IMR-90 (cell line): ENCODE data around the gene CANT1. TPM values are rescaled to one million over a fixed set of nuclear protein-coding genes. Genes with fewer than 3 reads are reported as not detected.
A peak's percentile ranks its signal among the peaks of the same experiment; 100 is the strongest.

ENCODE experiments used
- ATAC-seq: fragments of 200-7000 bp; cut with Tn5 transposase; 2 replicates; pipeline ENCODE4 v1.9.1; 2020; ENCODE audit warnings: low read depth, mild to moderate bottlenecking, moderate library complexity
- BruUV-seq: library from RNA; stranded (reverse); fragments of 400-500 nt; replicated peaks from 2 replicates; lab custom pipeline; 2021; lab: Mats Ljungman, UMichigan
- CTCF ChIA-PET: fragments of 300-600 bp; formaldehyde crosslinking; extraction: SDS; loops from one replicate; lab custom pipeline; 2021; ENCODE audit warnings: antibody characterized with exemption; lab: Yijun Ruan, JAX
- POLR2A ChIA-PET: fragments of 300-600 bp; sonication (Branson Sonifier 250); formaldehyde crosslinking; loops from one replicate; lab custom pipeline; 2022; ENCODE audit warnings: antibody characterized with exemption; ENCODE audit not compliant: unreplicated experiment; lab: Charles Lee
- DNase-seq: peaks from one replicate; pipeline ENCODE4 v3.0.0; 2013
- H2AFZ ChIP-seq: replicated peaks from 2 replicates; pipeline ENCODE3; 2013; ENCODE audit warnings: low read length, mild to moderate bottlenecking; ENCODE audit not compliant: poor library complexity
- H2AK5ac ChIP-seq: 2 replicates; pipeline ENCODE4 v1.6.1; 2013; ENCODE audit warnings: low read depth, low read length, inconsistent platforms
- H2AK9ac ChIP-seq: replicated peaks from 2 replicates; pipeline ENCODE3; 2013; ENCODE audit warnings: mild to moderate bottlenecking, low read depth, low read length, moderate library complexity; ENCODE audit not compliant: poor library complexity
- H2BK120ac ChIP-seq: 2 replicates; pipeline ENCODE4 v1.6.1; 2013; ENCODE audit warnings: low read depth, low read length, inconsistent platforms
- H2BK15ac ChIP-seq: 3 replicates; pipeline ENCODE4 v1.6.1; 2013; ENCODE audit warnings: low read depth, low read length, inconsistent platforms
- H2BK20ac ChIP-seq: 2 replicates; pipeline ENCODE4 v1.6.1; 2013; ENCODE audit warnings: low read depth, mild to moderate bottlenecking, inconsistent platforms, low read length, moderate library complexity
- H2BK5ac ChIP-seq: 2 replicates; pipeline ENCODE4 v1.6.1; 2013; ENCODE audit warnings: mild to moderate bottlenecking, low read depth, low read length, inconsistent platforms; ENCODE audit not compliant: poor library complexity, severe bottlenecking
- H3K14ac ChIP-seq: replicated peaks from 2 replicates; pipeline ENCODE4 v1.6.1; 2013; ENCODE audit warnings: low read depth, low read length, inconsistent platforms
- H3K18ac ChIP-seq: 2 replicates; pipeline ENCODE4 v1.6.1; 2013; ENCODE audit warnings: low read depth, low read length, control low read depth
- H3K23ac ChIP-seq: 2 replicates; pipeline ENCODE4 v1.6.1; 2013; ENCODE audit warnings: low read depth, low read length, inconsistent platforms
- H3K27ac ChIP-seq: 2 replicates; pipeline ENCODE4 v1.5.1; 2013; ENCODE audit warnings: mild to moderate bottlenecking, control low read depth, low read length; ENCODE audit not compliant: insufficient read depth
- H3K27me3 ChIP-seq: 2 replicates; pipeline ENCODE4 v1.6.1; 2013; ENCODE audit warnings: low read length; ENCODE audit not compliant: control insufficient read depth, insufficient read depth
- H3K36me3 ChIP-seq: 2 replicates; pipeline ENCODE4 v1.6.1; 2013; ENCODE audit warnings: low read length, mixed read lengths; ENCODE audit not compliant: control insufficient read depth, insufficient read depth
- H3K4ac ChIP-seq: 2 replicates; pipeline ENCODE4 v1.6.1; 2013; ENCODE audit warnings: low read depth, low read length, inconsistent platforms
- H3K4me1 ChIP-seq: 2 replicates; pipeline ENCODE4 v1.6.1; 2013; ENCODE audit warnings: low read length, mixed read lengths; ENCODE audit not compliant: control insufficient read depth, insufficient read depth
- H3K4me2 ChIP-seq: 2 replicates; pipeline ENCODE4 v1.6.1; 2013; ENCODE audit warnings: low read depth, mild to moderate bottlenecking, control low read depth, low read length, moderate library complexity
- H3K4me3 ChIP-seq: 2 replicates; pipeline ENCODE4 v1.5.1; 2013; ENCODE audit warnings: low read depth, mild to moderate bottlenecking, control low read depth, low read length, moderate library complexity; ENCODE audit not compliant: insufficient read depth
- H3K56ac ChIP-seq: 2 replicates; pipeline ENCODE4 v1.6.1; 2013; ENCODE audit warnings: low read length, inconsistent platforms; ENCODE audit not compliant: insufficient read depth; ENCODE audit errors: extremely low read depth
- H3K79me1 ChIP-seq, 2 experiments: 2 replicates each; pipeline ENCODE4 v1.6.1; 2013; ENCODE audit warnings: low read length in 2 of 2, inconsistent platforms in 1 of 2, low read depth in 1 of 2
- H3K9ac ChIP-seq: 2 replicates; pipeline ENCODE4 v1.6.1; 2013; ENCODE audit warnings: low read depth, low read length, control low read depth
- H3K9me1 ChIP-seq: 2 replicates; pipeline ENCODE4 v1.6.1; 2013; ENCODE audit warnings: low read length, inconsistent platforms; ENCODE audit not compliant: insufficient read depth
- H3K9me3 ChIP-seq: 2 replicates; pipeline ENCODE4 v1.6.1; 2013; ENCODE audit warnings: low read length; ENCODE audit not compliant: control insufficient read depth, insufficient read depth
- H4K20me1 ChIP-seq: 2 replicates; pipeline ENCODE4 v1.6.1; 2013; ENCODE audit warnings: low read length, inconsistent platforms; ENCODE audit not compliant: insufficient read depth
- H4K5ac ChIP-seq: 2 replicates; pipeline ENCODE4 v1.6.1; 2013; ENCODE audit warnings: mild to moderate bottlenecking, low read depth, low read length, control low read depth
- H4K8ac ChIP-seq, 2 experiments: 2 replicates each; pipeline ENCODE4 v1.6.1; 2013; ENCODE audit warnings: low read depth in 2 of 2, low read length in 2 of 2, control low read depth in 1 of 2, inconsistent platforms in 1 of 2
- H4K91ac ChIP-seq: 2 replicates; pipeline ENCODE4 v1.6.1; 2013; ENCODE audit warnings: low read depth, low read length, inconsistent platforms; ENCODE audit not compliant: insufficient read depth
- BHLHE40 ChIP-seq: fragments of 150-350 bp; IDR thresholded peaks from 2 replicates; pipeline ENCODE4 v1.6.1; 2016; ENCODE audit warnings: mild to moderate bottlenecking, low read depth, low read length
- CEBPB ChIP-seq: IDR thresholded peaks from 2 replicates; pipeline ENCODE4 v1.6.1; 2012; ENCODE audit warnings: low read depth, low read length, improper control_type of control experiment
- CHD1 ChIP-seq: IDR thresholded peaks from 2 replicates; pipeline ENCODE4 v1.6.1; 2012; ENCODE audit warnings: low read depth, low read length, improper control_type of control experiment
- FOS ChIP-seq: fragments of 150-350 bp; IDR thresholded peaks from 2 replicates; pipeline ENCODE4 v1.6.1; 2016; ENCODE audit warnings: low read depth, low read length
- MAFK ChIP-seq: IDR thresholded peaks from 2 replicates; pipeline ENCODE4 v1.6.1; 2012; ENCODE audit warnings: low read depth, low read length, improper control_type of control experiment
- MAZ ChIP-seq: IDR thresholded peaks from 2 replicates; pipeline ENCODE4 v1.6.1; 2012; ENCODE audit warnings: low read depth, mild to moderate bottlenecking, low read length, improper control_type of control experiment, moderate library complexity, borderline replicate concordance
- MXI1 ChIP-seq: IDR thresholded peaks from 2 replicates; pipeline ENCODE4 v1.6.1; 2012; ENCODE audit warnings: low read depth, mild to moderate bottlenecking, low read length, moderate library complexity, borderline replicate concordance
- NFE2L2 ChIP-seq: fragments of 150-350 bp; IDR thresholded peaks from 2 replicates; pipeline ENCODE4 v1.6.1; 2016; ENCODE audit warnings: low read depth, mild to moderate bottlenecking, low read length
- POLR2A ChIP-seq: IDR thresholded peaks from 2 replicates; pipeline ENCODE4 v1.6.1; 2012; ENCODE audit warnings: mild to moderate bottlenecking, low read depth, low read length
- RAD21 ChIP-seq: IDR thresholded peaks from 2 replicates; pipeline ENCODE4 v1.6.1; 2012; ENCODE audit warnings: low read length, improper control_type of control experiment
- RCOR1 ChIP-seq: IDR thresholded peaks from 2 replicates; pipeline ENCODE4 v1.6.1; 2012; ENCODE audit warnings: mild to moderate bottlenecking, low read length, improper control_type of control experiment; ENCODE audit not compliant: insufficient replicate concordance
- SMC3 ChIP-seq: fragments of 150-350 bp; IDR thresholded peaks from 2 replicates; pipeline ENCODE4 v1.6.1; 2016; ENCODE audit warnings: low read depth, mild to moderate bottlenecking, antibody characterized with exemption, low read length, moderate library complexity
- WGBS, 2 experiments: methylation state at CpG; one replicate each; pipeline versions ENCODE4 v1.1.5 to v1.1.7; 2013; ENCODE audit warnings: missing lambda C conversion rate in 2 of 2; ENCODE audit not compliant: insufficient read length in 1 of 2; ENCODE audit errors: extremely low coverage in 2 of 2; 5-methylcytosine and 5-hydroxymethylcytosine counted together
- dilution Hi-C: fragments of 300-500 bp; cut with HindIII; formaldehyde crosslinking; loops from one replicate; pipeline ENCODE4 v1.14.3; 2018; ENCODE audit warnings: low sequenced_read_pairs; ENCODE audit not compliant: unreplicated experiment
- in situ Hi-C: fragments of 300-500 bp; cut with MboI; formaldehyde crosslinking; loops from 3 replicates; pipeline ENCODE4 v1.14.3; 2019; ENCODE audit warnings: low sequenced_read_pairs, inconsistent platforms, mixed read lengths
- intact Hi-C: fragments of 100-400 bp; cut with micrococcal nuclease; formaldehyde crosslinking; loops from 2 replicates; pipeline ENCODE4 v1.10.0; 2022
- polyA plus RNA-seq, 3 experiments: library from polyadenylated mRNA; depleted of rRNA; stranded (reverse); fragments of >200 nt; gene quantifications; 2 replicates each; pipeline ENCODE4 v1.2.3, GENCODE V29; 2012; ENCODE audit warnings: low replicate concordance in 1 of 3
- total RNA-seq: library from RNA; depleted of rRNA; stranded (reverse); fragments of >200 nt; gene quantifications from 2 replicates; pipeline ENCODE4 v1.2.3, GENCODE V29; 2012
- TF ChIP-seq, protein P1 (sequence below): conservative IDR thresholded peaks from 2 replicates; pipeline ENCODE4 v1.5.1; 2012; ENCODE audit warnings: mild to moderate bottlenecking, low read depth, low read length, improper control_type of control experiment
- TF ChIP-seq, protein P2 (sequence below): fragments of 150-350 bp; IDR thresholded peaks from 2 replicates; pipeline ENCODE4 v1.6.1; 2016; ENCODE audit warnings: low read depth, mild to moderate bottlenecking, low read length, moderate library complexity, borderline replicate concordance

The CANT1 gene
- total and polyA plus RNA-seq, 2 of the 4 experiments (the other 2 are of a cell fraction) = 51.8 to 73.4 TPM

DNA sequence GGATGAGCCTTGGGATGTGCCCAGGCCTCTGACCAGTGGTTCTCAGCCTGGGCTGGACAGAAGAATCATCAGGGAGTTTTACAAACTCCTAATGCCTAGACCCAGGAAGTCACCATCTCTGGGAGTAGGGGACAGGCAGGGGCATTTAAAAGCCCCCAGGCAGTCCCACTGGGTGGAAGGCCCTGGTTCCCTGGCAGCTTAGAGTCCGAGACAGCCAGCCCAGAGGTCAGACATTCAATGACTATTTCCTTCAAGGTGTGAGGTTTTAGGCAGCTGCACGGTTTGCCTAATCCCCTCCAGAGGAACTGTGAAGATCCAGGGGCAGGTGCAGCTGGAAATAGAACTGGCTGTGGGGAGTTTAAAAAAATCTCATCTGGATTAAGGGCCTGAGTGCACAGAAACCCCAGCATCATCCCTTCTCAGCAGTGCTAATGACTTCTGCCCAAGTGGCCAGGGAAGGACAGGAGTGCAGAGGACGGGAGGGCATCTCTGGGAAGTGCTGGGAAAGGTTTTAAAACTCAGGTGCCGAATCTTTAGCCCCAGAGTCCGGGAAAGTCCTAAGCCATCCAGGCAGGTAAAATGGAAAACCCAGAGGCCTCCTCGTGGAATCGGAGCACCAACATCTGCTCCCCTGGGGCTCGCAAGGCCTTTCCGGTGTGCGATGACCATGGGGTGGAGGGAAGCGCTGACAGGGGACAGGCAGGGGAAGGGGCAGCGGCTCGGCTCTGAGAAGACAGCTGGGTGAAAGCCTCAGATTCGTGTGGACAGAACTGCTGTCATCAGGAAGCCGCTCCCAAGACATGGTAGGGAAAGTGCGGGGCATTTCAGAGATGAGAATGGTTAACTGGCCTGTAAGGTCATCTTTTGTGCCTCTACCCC is 28.3 kb downstream of the CANT1 start (continued):
- no peak for TF ChIP-seq MXI1

DNA sequence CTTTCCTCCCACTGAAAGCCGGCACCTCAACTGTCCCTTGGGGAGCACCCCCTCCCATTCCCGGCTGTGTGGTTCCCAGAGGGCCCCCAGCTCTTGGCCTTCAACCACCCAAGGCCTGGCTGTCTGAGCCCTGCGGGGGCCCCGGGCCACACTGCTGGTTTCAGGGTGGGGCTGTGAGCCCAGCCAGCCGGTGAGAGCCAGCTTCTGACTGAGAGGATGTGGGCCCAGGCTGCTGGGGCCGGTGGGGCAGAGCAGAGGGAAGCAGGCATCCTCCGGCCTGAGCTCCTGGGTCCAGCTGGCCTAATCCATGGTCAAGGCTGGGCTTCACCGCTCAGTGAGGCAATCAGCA is 29.0 kb downstream of the CANT1 start:
- H2BK20ac ChIP-seq = no peak overlapping the region
- POLR2A ChIA-PET = no interaction called here
- DNase-seq = no peak
- H2AK9ac ChIP-seq = no peak overlapping the region
- H3K56ac ChIP-seq = no peak overlapping the region
- in situ Hi-C loops (no loop called here), intact Hi-C loops (no loop called here), dilution Hi-C loops (no loop called here)
- no peak overlapping the region for H3K9ac ChIP-seq
- 20% methylated on average over 1 of the region's 8 CpGs; no CpG with 5 or more reads in 1 of the 2 experiments for WGBS, 2 experiments
- H2BK15ac ChIP-seq = no peak overlapping the region
- H3K9me1 ChIP-seq = peaks cover 18% of the 10 kb centered on the region
- H3K23ac ChIP-seq = no peak overlapping the region
- CTCF ChIA-PET = no interaction called here
- no peak overlapping the region for H3K14ac ChIP-seq
- peaks cover 22% of the 10 kb centered on the region for H3K4me1 ChIP-seq
- H2BK120ac ChIP-seq = no peak overlapping the region
- no peak overlapping the region for H3K4me3 ChIP-seq
- BruUV-seq = no TSS peak
- H2BK5ac ChIP-seq = no peak overlapping the region
- no peak overlapping the region for H3K4me2 ChIP-seq
- peak overlapping the region; percentile 72 for H4K5ac ChIP-seq
- H3K18ac ChIP-seq = no peak overlapping the region
- no peak overlapping the region for H3K27ac ChIP-seq
- H2AFZ ChIP-seq = no peak overlapping the region
- H3K9me3 ChIP-seq = no peaks in the 10 kb centered on the region
- no peaks in the 10 kb centered on the region for H3K27me3 ChIP-seq
- H4K8ac ChIP-seq = peak overlapping the region; percentile 96 to 98; a peak in 2 of 4 replicates
- H3K4ac ChIP-seq = peak overlapping the region; percentile 93
- H4K20me1 ChIP-seq = no peaks in the 10 kb centered on the region
- no peak for ATAC-seq
- H3K36me3 ChIP-seq = no peaks in the 10 kb centered on the region
- H4K91ac ChIP-seq = peak overlapping the region; percentile 73; the same call in 1 of the 2 replicates
- no peak overlapping the region for H2AK5ac ChIP-seq
- peaks cover 4 to 39% of the 10 kb centered on the region in 2 experiments; a peak in 2 of 4 replicates for H3K79me1 ChIP-seq
- TF ChIP-seq CEBPB (no peak), RCOR1 (no peak), CHD1 (no peak), MAFK (no peak), FOS (no peak), SMC3 (no peak), POLR2A (no peak), RAD21 (no peak), MAZ (no peak), NFE2L2 (no peak), BHLHE40 (no peak), MXI1 (no peak)
- TF ChIP-seq, protein P1, sequence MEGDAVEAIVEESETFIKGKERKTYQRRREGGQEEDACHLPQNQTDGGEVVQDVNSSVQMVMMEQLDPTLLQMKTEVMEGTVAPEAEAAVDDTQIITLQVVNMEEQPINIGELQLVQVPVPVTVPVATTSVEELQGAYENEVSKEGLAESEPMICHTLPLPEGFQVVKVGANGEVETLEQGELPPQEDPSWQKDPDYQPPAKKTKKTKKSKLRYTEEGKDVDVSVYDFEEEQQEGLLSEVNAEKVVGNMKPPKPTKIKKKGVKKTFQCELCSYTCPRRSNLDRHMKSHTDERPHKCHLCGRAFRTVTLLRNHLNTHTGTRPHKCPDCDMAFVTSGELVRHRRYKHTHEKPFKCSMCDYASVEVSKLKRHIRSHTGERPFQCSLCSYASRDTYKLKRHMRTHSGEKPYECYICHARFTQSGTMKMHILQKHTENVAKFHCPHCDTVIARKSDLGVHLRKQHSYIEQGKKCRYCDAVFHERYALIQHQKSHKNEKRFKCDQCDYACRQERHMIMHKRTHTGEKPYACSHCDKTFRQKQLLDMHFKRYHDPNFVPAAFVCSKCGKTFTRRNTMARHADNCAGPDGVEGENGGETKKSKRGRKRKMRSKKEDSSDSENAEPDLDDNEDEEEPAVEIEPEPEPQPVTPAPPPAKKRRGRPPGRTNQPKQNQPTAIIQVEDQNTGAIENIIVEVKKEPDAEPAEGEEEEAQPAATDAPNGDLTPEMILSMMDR = no peak
- TF ChIP-seq, protein P2, sequence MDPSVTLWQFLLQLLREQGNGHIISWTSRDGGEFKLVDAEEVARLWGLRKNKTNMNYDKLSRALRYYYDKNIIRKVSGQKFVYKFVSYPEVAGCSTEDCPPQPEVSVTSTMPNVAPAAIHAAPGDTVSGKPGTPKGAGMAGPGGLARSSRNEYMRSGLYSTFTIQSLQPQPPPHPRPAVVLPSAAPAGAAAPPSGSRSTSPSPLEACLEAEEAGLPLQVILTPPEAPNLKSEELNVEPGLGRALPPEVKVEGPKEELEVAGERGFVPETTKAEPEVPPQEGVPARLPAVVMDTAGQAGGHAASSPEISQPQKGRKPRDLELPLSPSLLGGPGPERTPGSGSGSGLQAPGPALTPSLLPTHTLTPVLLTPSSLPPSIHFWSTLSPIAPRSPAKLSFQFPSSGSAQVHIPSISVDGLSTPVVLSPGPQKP = no peak
